H1 (cell line): ENCODE measurements around the gene PGPEP1. TPM values are rescaled to one million over a fixed set of nuclear protein-coding genes. Genes with fewer than 3 reads are reported as not detected.
A peak's percentile ranks its signal among the peaks of the same experiment; 100 is the strongest.

Experiments used
- CTCF ChIA-PET: fragments of 300-600 bp; sonication (Branson Sonifier 250); formaldehyde crosslinking; loops from one replicate; lab custom pipeline; 2021; ENCODE audit not compliant: partially characterized antibody; lab: Charles Lee
- POLR2A ChIA-PET: fragments of 300-600 bp; sonication (Branson Sonifier 250); formaldehyde crosslinking; loops from one replicate; lab custom pipeline; 2021; ENCODE audit warnings: inconsistent platforms; ENCODE audit not compliant: partially characterized antibody; lab: Charles Lee
- DNase-seq, 2 experiments: peaks; one replicate each; pipeline versions ENCODE4 v3.0.0 to v3.0.0-alpha.2; 2010 to 2022; ENCODE audit warnings: low spot score in 2 of 2, low read depth in 1 of 2, mixed read lengths in 1 of 2
- FAIRE-seq: peaks from 2 replicates; lab custom pipeline; 2011; peaks lifted over from hg19 to GRCh38; lab: Jason Lieb, UNC
- H2AFZ ChIP-seq: 2 replicates; pipeline ENCODE4 v1.8.1; 2012; ENCODE audit warnings: low read length, inconsistent platforms
- H2AK5ac ChIP-seq: 2 replicates; pipeline ENCODE4 v1.6.1; 2013; ENCODE audit warnings: low read depth, low read length
- H2BK120ac ChIP-seq: replicated peaks from 2 replicates; pipeline ENCODE3; 2013; ENCODE audit warnings: low read depth, low read length, inconsistent platforms
- H2BK12ac ChIP-seq: 2 replicates; pipeline ENCODE4 v1.6.1; 2013; ENCODE audit warnings: low read depth, low read length
- H2BK15ac ChIP-seq: 2 replicates; pipeline ENCODE4 v1.6.1; 2013; ENCODE audit warnings: low read length
- H2BK20ac ChIP-seq: 2 replicates; pipeline ENCODE4 v1.6.1; 2013; ENCODE audit warnings: low read length
- H2BK5ac ChIP-seq: 2 replicates; pipeline ENCODE4 v1.6.1; 2013; ENCODE audit warnings: low read depth, low read length
- H3K14ac ChIP-seq: 2 replicates; pipeline ENCODE4 v1.6.1; 2013; ENCODE audit warnings: inconsistent platforms; ENCODE audit not compliant: insufficient read length
- H3K18ac ChIP-seq: 2 replicates; pipeline ENCODE4 v1.6.1; 2013; ENCODE audit warnings: low read length; ENCODE audit errors: extremely low read depth
- H3K23ac ChIP-seq: 2 replicates; pipeline ENCODE4 v1.6.1; 2013; ENCODE audit warnings: inconsistent platforms; ENCODE audit not compliant: insufficient read length
- H3K23me2 ChIP-seq: 2 replicates; pipeline ENCODE4 v1.6.1; 2013; ENCODE audit warnings: low read depth, low read length
- H3K27ac ChIP-seq: 2 replicates; pipeline ENCODE4 v1.6.1; 2011; ENCODE audit warnings: low read depth, low read length, inconsistent platforms
- H3K27me3 ChIP-seq, 4 experiments: replicated peaks in 1 of 4; 1 replicate in 1 of 4; 2 replicates in 3 of 4; pipeline versions ENCODE4 v1.6.1 to v1.8.1; 2011 to 2013; ENCODE audit warnings: low read length in 3 of 4, mild to moderate bottlenecking in 3 of 4, inconsistent platforms in 2 of 4, mixed read lengths in 2 of 4, moderate library complexity in 1 of 4; ENCODE audit not compliant: control insufficient read depth in 3 of 4, insufficient read depth in 3 of 4; ENCODE audit errors: extremely low read depth in 1 of 4
- H3K36me3 ChIP-seq, 4 experiments: 2 replicates each; pipeline versions ENCODE4 v1.6.1 to v1.8.1; 2011 to 2013; ENCODE audit warnings: mild to moderate bottlenecking in 4 of 4, low read length in 3 of 4, moderate library complexity in 2 of 4, control low read depth in 1 of 4, inconsistent platforms in 1 of 4; ENCODE audit not compliant: insufficient read depth in 4 of 4, control insufficient read depth in 2 of 4
- H3K4ac ChIP-seq: replicated peaks from 2 replicates; pipeline ENCODE3; 2013; ENCODE audit warnings: low read length, low read depth, mixed read lengths, inconsistent platforms; ENCODE audit not compliant: insufficient read length
- H3K4me1 ChIP-seq, 4 experiments: replicated peaks in 1 of 4; 1 replicate in 1 of 4; 2 replicates in 3 of 4; pipeline versions ENCODE4 v1.6.1 to v1.8.1; 2011 to 2013; ENCODE audit warnings: low read length in 3 of 4, inconsistent platforms in 2 of 4, mixed read lengths in 1 of 4; ENCODE audit not compliant: insufficient read depth in 4 of 4, control insufficient read depth in 3 of 4
- H3K4me2 ChIP-seq, 2 experiments: 2 replicates each; pipeline versions ENCODE4 v1.6.1 to v1.8.1; 2011 to 2013; ENCODE audit warnings: low read depth in 2 of 2, low read length in 2 of 2, control low read depth in 1 of 2, inconsistent platforms in 1 of 2, mild to moderate bottlenecking in 1 of 2; ENCODE audit not compliant: insufficient read depth in 1 of 2
- H3K4me3 ChIP-seq, 4 experiments: fragments of 200-600, 300-600 bp in 1 of 4; sonication (generic), shearing (Covaris generic), sonication (Bioruptor Twin) in 1 of 4; 2 replicates each; pipeline versions ENCODE4 v1.5.1 to v1.8.1; 2011 to 2016; ENCODE audit warnings: low read length in 4 of 4, low read depth in 3 of 4, control low read depth in 2 of 4, inconsistent platforms in 2 of 4, mild to moderate bottlenecking in 2 of 4, mixed read lengths in 1 of 4, moderate library complexity in 1 of 4; ENCODE audit not compliant: insufficient read depth in 2 of 4; ENCODE audit errors: extremely low read depth in 1 of 4
- H3K56ac ChIP-seq: replicated peaks from 2 replicates; pipeline ENCODE3; 2013; ENCODE audit warnings: low read depth, mild to moderate bottlenecking, mixed read lengths, low read length, inconsistent platforms; ENCODE audit not compliant: insufficient read length
- H3K79me1 ChIP-seq: 2 replicates; pipeline ENCODE4 v1.6.1; 2013; ENCODE audit warnings: low read depth, low read length, control low read depth
- H3K79me2 ChIP-seq, 2 experiments: 2 replicates each; pipeline versions ENCODE4 v1.6.1 to v1.8.1; 2012 to 2013; ENCODE audit warnings: low read length in 2 of 2, mild to moderate bottlenecking in 2 of 2, inconsistent platforms in 1 of 2; ENCODE audit not compliant: insufficient read depth in 2 of 2, control insufficient read depth in 1 of 2
- H3K9ac ChIP-seq, 4 experiments: replicated peaks in 1 of 4; 1 replicate in 1 of 4; 2 replicates in 3 of 4; pipeline versions ENCODE4 v1.6.1 to v1.8.1; 2011 to 2013; ENCODE audit warnings: low read depth in 3 of 4, low read length in 3 of 4, control low read depth in 2 of 4, mild to moderate bottlenecking in 2 of 4, moderate library complexity in 2 of 4, inconsistent platforms in 1 of 4; ENCODE audit errors: extremely low read depth in 1 of 4
- H3K9me3 ChIP-seq, 2 experiments: 2 replicates each; pipeline versions ENCODE4 v1.6.1 to v1.8.1; 2012 to 2013; ENCODE audit warnings: mild to moderate bottlenecking in 2 of 2, moderate library complexity in 2 of 2, control low read depth in 1 of 2, inconsistent platforms in 1 of 2, low read depth in 1 of 2, low read length in 1 of 2, mixed read lengths in 1 of 2; ENCODE audit not compliant: insufficient read depth in 2 of 2
- H4K20me1 ChIP-seq, 2 experiments: replicated peaks in 1 of 2; 2 replicates each; pipeline versions ENCODE3 to v1.8.1; 2011 to 2013; ENCODE audit warnings: inconsistent platforms in 2 of 2, low read length in 2 of 2, mild to moderate bottlenecking in 1 of 2; ENCODE audit not compliant: insufficient read depth in 2 of 2, control insufficient read depth in 1 of 2
- H4K5ac ChIP-seq: 2 replicates; pipeline ENCODE4 v1.6.1; 2013; ENCODE audit warnings: low read length, low read depth, mixed read lengths, inconsistent platforms; ENCODE audit not compliant: insufficient read length
- H4K8ac ChIP-seq: 2 replicates; pipeline ENCODE4 v1.8.0; 2013; ENCODE audit warnings: mild to moderate bottlenecking, moderate library complexity, low read length, inconsistent platforms; ENCODE audit not compliant: insufficient read depth; ENCODE audit errors: extremely low read depth
- H4K91ac ChIP-seq: replicated peaks from 2 replicates; pipeline ENCODE3; 2013; ENCODE audit warnings: low read length, mixed read lengths, inconsistent platforms; ENCODE audit not compliant: insufficient read length
- CEBPB ChIP-seq: IDR thresholded peaks from 2 replicates; pipeline ENCODE4 v1.6.1; 2012; ENCODE audit warnings: low read depth, low read length
- CTBP2 ChIP-seq: IDR thresholded peaks from 2 replicates; pipeline ENCODE4 v1.7.0; 2011; ENCODE audit warnings: borderline replicate concordance, mild to moderate bottlenecking, moderate library complexity, mixed read lengths, low read length; ENCODE audit not compliant: insufficient read depth, insufficient read length
- E2F6 ChIP-seq: IDR thresholded peaks from 2 replicates; pipeline ENCODE4 v1.6.1; 2012; ENCODE audit warnings: inconsistent platforms
- EZH2 ChIP-seq: fragments of 200-600 bp; sonication (generic); IDR thresholded peaks from 2 replicates; pipeline ENCODE4 v1.7.1; 2012; ENCODE audit warnings: low read depth, mild to moderate bottlenecking, moderate library complexity, low read length, inconsistent platforms; ENCODE audit not compliant: severe bottlenecking
- GTF2F1 ChIP-seq: IDR thresholded peaks from 2 replicates; pipeline ENCODE4 v1.6.1; 2012; ENCODE audit warnings: low read depth, low read length, improper control_type of control experiment, borderline replicate concordance
- KDM5A ChIP-seq: fragments of 200-600 bp; IDR thresholded peaks from 2 replicates; pipeline ENCODE4 v1.7.1; 2012; ENCODE audit warnings: mild to moderate bottlenecking, low read length, inconsistent platforms, mixed read lengths
- SAP30 ChIP-seq: fragments of 300-600 bp; sonication (generic); IDR thresholded peaks from 2 replicates; pipeline ENCODE4 v1.7.1; 2012; ENCODE audit warnings: low read length, moderate library complexity, mild to moderate bottlenecking, inconsistent platforms; ENCODE audit not compliant: insufficient read depth, insufficient replicate concordance
- SIN3A ChIP-seq, 2 experiments: IDR thresholded peaks in 1 of 2; conservative IDR thresholded peaks in 1 of 2; 2 replicates each; pipeline ENCODE4 v1.6.1; 2011 to 2012; ENCODE audit warnings: low read length in 2 of 2, improper control_type of control experiment in 1 of 2, low read depth in 1 of 2, mild to moderate bottlenecking in 1 of 2
- SIRT6 ChIP-seq: IDR thresholded peaks from one replicate; pipeline ENCODE4 v1.7.1; 2012; ENCODE audit warnings: low read length, inconsistent platforms
- WGBS, 2 experiments: shearing (Covaris generic) in 1 of 2; methylation state at CpG; one replicate each; pipeline versions ENCODE4 v1.1.6 to v1.1.7; 2013 to 2015; ENCODE audit warnings: low lambda C conversion rate in 2 of 2, mixed read lengths in 2 of 2, inconsistent platforms in 1 of 2, low coverage in 1 of 2, missing lambda C conversion rate in 1 of 2; ENCODE audit not compliant: insufficient replicate concordance in 2 of 2, insufficient coverage in 1 of 2, insufficient read length in 1 of 2; ENCODE audit errors: extremely low coverage in 1 of 2, missing lambda C conversion rate in 1 of 2; 5-methylcytosine and 5-hydroxymethylcytosine counted together
- polyA plus RNA-seq, 7 experiments: library from polyadenylated mRNA; depleted of rRNA in 3 of 7; stranded (reverse) in 5 of 7; unstranded in 2 of 7; fragments of >200 nt in 5 of 7; fragments of 200-250 nt in 2 of 7; gene quantifications; 1 replicate in 5 of 7; 2 replicates in 1 of 7; 4 replicates in 1 of 7; pipeline versions ENCODE4 v1.2.1 to v1.2.3, GENCODE V29; 2011 to 2013; ENCODE audit warnings: missing spikeins in 2 of 7, mixed read lengths in 2 of 7
- total RNA-seq: library from RNA; stranded (reverse); fragmentation: NEBNext Ultra II Directional; extraction: Animal tissue kit (Norgen Biotek cat#: 25700); gene quantifications from 2 replicates; pipeline ENCODE4 v1.2.1, GENCODE V29; 2021

Gene PGPEP1
- total and polyA plus RNA-seq, 2 of the 8 experiments (the other 6 are each of a cell fraction or from before 2014, with no cell fraction given), result 17.0 to 33.4 TPM

GRCh38 chr19:18326772-18327171 is 13.6 kb upstream of the PGPEP1 start:
- FAIRE-seq, result no peak
- no peak overlapping the region for H4K8ac ChIP-seq

More at GRCh38 chr19:18326772-18327171, 13.6 kb upstream of the PGPEP1 start:
- WGBS, 2 experiments, result 93% methylated on average over 5 of the region's 5 CpGs; no CpG with 5 or more reads in 1 of the 2 experiments
- Histone ChIP-seq H3K79me1 (no peaks in the 10 kb centered on the region), H2BK12ac (no peak overlapping the region), H2BK20ac (no peak overlapping the region), H3K4me2 (no peak overlapping the region), H2AFZ (no peak overlapping the region), H3K23me2 (no peaks in the 10 kb centered on the region), H3K4me1 (peaks cover 3 to 13% (median 9%) of the 10 kb centered on the region in 4 experiments; a peak in 6 of 7 replicates), H3K9me3 (no peaks in the 10 kb centered on the region), H3K14ac (no peak overlapping the region), H4K91ac (no peak overlapping the region), H2BK15ac (peak overlapping the region; percentile 53; the same call in 1 of the 2 replicates), H2BK120ac (no peak overlapping the region), H3K27ac (no peak overlapping the region), H3K56ac (no peak overlapping the region), H3K79me2 (peaks cover 2 to 9% of the 10 kb centered on the region in 2 experiments; a peak in 2 of 4 replicates), H4K5ac (no peak overlapping the region), H2AK5ac (no peak overlapping the region), H3K36me3 (no peaks in the 10 kb centered on the region), H3K27me3 (no peaks in the 10 kb centered on the region), H3K9ac (no peak overlapping the region), H4K20me1 (no peaks in the 10 kb centered on the region), H2BK5ac (no peak overlapping the region), H3K4me3 (no peak overlapping the region), H3K23ac (no peak overlapping the region), H3K4ac (no peak overlapping the region), H3K18ac (no peak overlapping the region)
- POLR2A ChIA-PET, result interaction anchor here (0.6 to 20.2 kb wide), 5 partner anchors 11 to 71 kb away, joined by 3 to 224 read pairs (median 4); partner anchors contain the start of genes IQCN and JUND
- no peak for TF ChIP-seq KDM5A
- TF ChIP-seq SIRT6, result no peak
- TF ChIP-seq E2F6, result no peak
- no peak for TF ChIP-seq CTBP2
- TF ChIP-seq GTF2F1, result no peak
- TF ChIP-seq CEBPB, result no peak
- no peak for TF ChIP-seq SIN3A (conservative IDR thresholded peaks at IDR 0.05 in 1 of 2, IDR thresholded peaks at IDR 0.05 in 1 of 2; ENCODE audit: low read depth in 1 of 2, low read length in 2 of 2)
- no peak for TF ChIP-seq SAP30
- TF ChIP-seq EZH2, result no peak
- CTCF ChIA-PET, result interaction anchor here (0.6 to 7.7 kb wide), 12 partner anchors 12 to 232 kb away, joined by 3 to 179 read pairs (median 9); partner anchors contain the start of genes IQCN, JUND and PGPEP1
- no peak for DNase-seq
